GM21447 (cell line): ENCODE data around the gene HTD2.
"Not testable (repeated sequence)": the region's sequence is repeated elsewhere in the genome, so short reads cannot be mapped to it uniquely, and the experiment has no call there.

Experiments used
- ATAC-seq: cut with Tn5 transposase; IDR thresholded peaks from one replicate; pipeline ENCODE4 v1.9.1; 2021; ENCODE audit not compliant: unreplicated experiment

HTD2 gene

GRCh38 chr3:58305882-58306711, at the start of gene HTD2, which contains the start of gene RPP14:
TSS of gene HTD2 (plus strand) at chr3:58306520. CDS start at chr3:58317614, 11,094 bp downstream.
TSS of gene RPP14 (plus strand) at chr3:58306245. CDS start at chr3:58310330, 4,085 bp downstream.
- peak; percentile 86 for ATAC-seq

GRCh38 chr3:58258392-58259055, 47.8 kb upstream of the HTD2 start:
- ATAC-seq, result no peak

- no peak for ATAC-seq
Measured at GRCh38 chr3:58260261-58260731, 46.0 kb upstream of the HTD2 start.

- no peak for ATAC-seq
Measured at GRCh38 chr3:58260733-58261132, 45.6 kb upstream of the HTD2 start.

- peak; percentile 74 for ATAC-seq
Measured at GRCh38 chr3:58261954-58262666, 44.2 kb upstream of the HTD2 start.

- ATAC-seq, result no peak
Measured at GRCh38 chr3:58266577-58266976, 39.7 kb upstream of the HTD2 start.

- ATAC-seq, result not testable (repeated sequence)
Measured at GRCh38 chr3:58267543-58267942, 38.8 kb upstream of the HTD2 start.

GRCh38 chr3:58269356-58269755, 37.0 kb upstream of the HTD2 start:
- no peak for ATAC-seq

GRCh38 chr3:58270485-58270884, 35.8 kb upstream of the HTD2 start:
- ATAC-seq, result no peak

- ATAC-seq, result no peak
Measured at GRCh38 chr3:58271901-58272501, 34.3 kb upstream of the HTD2 start.

GRCh38 chr3:58272891-58273290, 33.4 kb upstream of the HTD2 start:
- no peak for ATAC-seq

GRCh38 chr3:58273362-58273761, 33.0 kb upstream of the HTD2 start:
- ATAC-seq, result not testable (repeated sequence)

- ATAC-seq, result no peak
Measured at GRCh38 chr3:58274027-58274614, 32.2 kb upstream of the HTD2 start.

- ATAC-seq, result no peak
Measured at GRCh38 chr3:58281069-58281468, 25.3 kb upstream of the HTD2 start.

- no peak for ATAC-seq
Measured at GRCh38 chr3:58285334-58285733, 21.0 kb upstream of the HTD2 start.

- ATAC-seq, result no peak
Measured at GRCh38 chr3:58287354-58287753, 19.0 kb upstream of the HTD2 start.

- ATAC-seq, result no peak
Measured at GRCh38 chr3:58288011-58288728, 18.1 kb upstream of the HTD2 start.

- not testable (repeated sequence) for ATAC-seq
Measured at GRCh38 chr3:58288964-58289613, 17.2 kb upstream of the HTD2 start.

GRCh38 chr3:58290446-58290845, 15.9 kb upstream of the HTD2 start:
- not testable (repeated sequence) for ATAC-seq
